ENCODE measurements around the gene JAKMIP3.
"Not testable (repeated sequence)": the region's sequence is repeated elsewhere in the genome, so short reads cannot be mapped to it uniquely, and the experiment has no call there.

Gene JAKMIP3

DNA sequence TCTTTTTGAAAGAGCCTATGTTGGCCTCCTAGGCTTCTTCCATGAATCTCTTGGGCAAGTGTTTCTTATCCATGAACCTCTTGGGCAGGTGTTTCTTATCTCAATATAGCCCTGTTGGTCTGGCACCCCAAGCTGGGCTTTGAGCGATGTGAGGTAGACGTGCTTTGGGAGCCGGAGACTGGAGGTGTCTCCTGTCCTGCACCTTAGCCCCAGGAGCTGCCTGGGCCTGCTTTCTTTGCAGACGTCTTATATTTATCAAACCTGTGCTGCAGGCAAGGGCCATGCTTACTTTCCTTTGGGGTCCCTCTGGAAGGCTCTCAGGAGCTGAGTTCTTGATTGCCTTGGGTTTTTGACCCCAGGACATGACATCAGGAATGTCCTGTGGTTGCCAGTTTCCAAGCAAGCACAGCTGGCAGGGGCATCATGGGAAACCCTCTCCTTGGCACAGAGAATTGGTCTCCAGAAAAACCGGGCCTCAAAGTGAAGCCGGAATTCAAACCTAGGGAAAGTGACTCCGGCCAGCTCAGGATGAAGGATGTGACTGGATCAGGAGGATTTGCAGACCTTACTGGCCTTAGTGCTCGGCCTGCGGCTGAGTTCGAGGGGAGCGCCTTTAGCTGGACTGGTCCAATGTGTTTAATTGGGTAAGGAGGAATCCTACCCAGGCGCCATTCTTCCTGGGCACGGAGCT is 2.8 kb downstream of the JAKMIP3 start:
- no peak for DNase-seq

DNA sequence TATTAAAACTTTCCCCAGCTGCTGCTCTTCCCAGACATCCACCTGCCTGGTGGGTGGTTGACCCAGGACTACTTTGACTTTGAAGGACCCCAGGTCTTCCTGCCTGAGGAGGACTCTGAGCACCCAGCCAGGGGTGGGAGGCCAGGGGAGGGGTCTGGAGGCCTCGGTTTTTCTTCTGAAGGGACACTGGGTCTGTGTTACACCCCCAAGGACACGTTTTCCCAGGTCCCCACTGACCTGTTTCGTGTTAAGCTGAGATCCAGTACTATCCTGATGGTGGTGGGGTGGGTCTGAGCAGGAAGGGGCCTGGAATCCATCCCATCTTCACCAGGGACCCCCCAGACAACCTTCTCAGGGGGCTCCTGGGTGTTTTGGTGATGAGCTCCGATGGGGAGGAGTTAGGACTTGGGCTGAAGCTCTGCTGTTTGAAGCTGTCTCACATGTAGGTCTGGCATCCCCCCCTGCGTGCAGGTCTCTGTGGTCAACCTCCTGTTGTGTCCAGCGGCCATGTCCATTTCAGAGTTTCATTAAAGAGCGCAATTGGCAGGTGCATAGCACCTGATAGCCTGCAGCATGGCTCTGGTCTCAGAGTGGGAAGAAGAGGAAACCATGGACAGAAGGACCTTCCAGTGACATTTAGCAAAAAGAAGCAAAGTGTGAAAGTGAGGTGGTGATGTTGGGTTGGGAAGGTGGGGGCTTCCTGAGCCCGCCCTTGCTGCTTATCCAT is 3.5 kb downstream of the JAKMIP3 start:
- DNase-seq: no peak

DNA sequence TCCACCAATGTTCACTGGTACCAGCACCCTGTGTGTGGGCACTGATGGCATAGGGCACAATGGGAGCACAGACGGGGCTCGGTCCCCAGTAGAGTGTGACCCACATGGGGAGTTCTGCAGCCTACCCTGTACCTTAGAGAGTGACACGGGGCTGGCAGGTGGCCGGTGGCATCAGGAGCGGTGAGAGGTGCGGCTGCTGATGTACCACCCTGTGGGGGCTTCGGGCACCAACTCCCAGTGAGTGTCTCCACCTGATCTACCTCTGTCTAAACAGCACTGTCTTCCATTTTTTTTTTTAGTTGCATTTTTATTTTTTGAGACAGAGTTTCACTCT is 4.1 kb downstream of the JAKMIP3 start:
- DNase-seq: no peak

DNA sequence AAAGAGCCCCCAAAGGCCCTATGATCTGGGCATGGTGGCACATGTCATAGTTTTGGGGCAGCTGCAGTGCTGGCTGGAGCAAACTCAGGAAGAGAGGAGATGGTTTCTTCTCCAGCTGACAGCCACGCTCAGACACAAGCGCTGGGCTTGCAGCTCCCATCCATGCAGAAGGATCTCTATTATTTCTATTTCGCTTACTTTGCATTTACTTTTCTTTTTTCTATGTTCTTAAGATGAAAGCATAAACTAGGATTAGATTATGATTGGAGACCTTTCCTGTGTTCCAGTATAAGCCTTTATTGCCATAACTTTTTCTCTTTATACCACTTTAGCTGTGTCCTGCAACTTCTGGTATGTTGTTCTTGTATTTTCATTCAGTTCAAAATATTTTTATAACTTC is 5.0 kb downstream of the JAKMIP3 start:
- no peak for DNase-seq

DNA sequence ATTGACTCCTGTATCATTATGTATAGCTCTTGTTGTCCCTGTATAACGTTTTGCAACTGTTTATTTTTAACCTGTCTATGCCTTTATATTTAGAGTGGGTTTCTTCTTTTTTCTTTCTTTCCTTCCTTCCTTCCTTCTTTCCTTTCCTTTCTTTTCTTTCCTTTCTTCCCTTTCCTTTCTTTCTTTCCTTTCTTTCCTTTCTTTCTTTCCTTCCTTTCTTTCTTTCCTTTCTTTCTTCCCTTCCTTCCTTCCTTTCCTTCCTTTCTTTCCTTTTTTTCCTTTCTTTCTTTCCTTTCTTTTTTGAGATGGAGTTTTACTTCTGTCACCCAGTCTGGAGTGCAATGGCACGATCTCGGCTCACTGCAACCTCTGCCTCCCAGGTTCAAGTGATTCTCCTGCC is 5.9 kb downstream of the JAKMIP3 start:
- no peak for DNase-seq

DNA sequence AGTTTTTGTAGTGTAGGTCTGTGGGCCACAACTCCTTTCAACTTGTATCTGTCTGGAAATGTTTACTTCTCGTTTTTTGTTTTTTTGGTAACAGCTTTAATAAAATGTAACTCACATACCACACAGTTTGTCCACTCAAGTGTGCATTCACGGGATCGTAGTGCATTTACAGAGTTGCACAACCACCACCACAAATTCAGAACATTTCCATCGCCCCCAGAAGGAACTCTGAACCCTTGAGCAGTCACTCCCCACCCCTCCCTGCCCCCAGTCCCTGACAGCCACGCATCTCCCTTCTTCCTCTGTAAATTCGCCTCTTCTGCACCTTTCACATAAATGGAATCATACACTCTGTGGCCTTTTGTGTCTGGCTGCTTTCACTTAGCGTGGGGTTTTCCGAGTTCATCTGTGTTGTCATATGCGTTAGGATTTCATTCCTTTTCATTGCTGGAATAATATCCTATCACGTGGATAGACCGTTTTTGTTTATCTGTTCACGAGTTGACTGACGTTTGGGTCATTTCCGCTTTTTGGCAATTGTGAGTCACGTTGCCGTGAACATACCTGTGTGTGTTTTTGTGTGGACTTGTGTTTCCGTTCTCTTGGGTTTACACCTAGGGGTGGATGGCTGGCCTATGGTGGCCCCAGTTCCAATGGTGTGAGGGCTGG is 10.3 kb downstream of the JAKMIP3 start:
- no peak for DNase-seq

DNA sequence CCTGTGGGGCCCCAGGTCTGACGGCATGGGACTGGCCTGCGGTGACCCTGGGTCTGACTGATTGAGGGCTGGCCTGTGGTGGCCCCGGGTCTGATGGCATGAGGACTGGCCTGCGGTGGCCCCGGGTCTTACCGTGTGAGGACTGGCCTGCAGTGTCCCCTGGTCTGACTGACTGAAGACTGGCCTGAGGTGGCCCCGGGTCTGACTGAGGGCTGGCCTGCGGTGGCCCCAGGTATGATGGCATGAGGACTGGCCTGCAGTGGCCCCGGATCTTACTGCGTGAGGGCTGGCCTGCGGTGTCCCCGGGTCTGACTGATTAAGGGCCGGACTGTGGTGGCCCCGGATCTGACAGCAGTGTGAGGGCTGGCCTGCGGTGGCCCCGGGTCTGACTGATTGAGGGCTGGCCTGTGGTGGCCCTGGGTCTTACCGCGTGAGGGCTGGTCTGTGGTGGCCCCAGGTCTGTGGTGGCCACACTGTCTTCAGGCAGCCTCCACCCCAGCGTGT is 10.9 kb downstream of the JAKMIP3 start:
- DNase-seq: no peak

DNA sequence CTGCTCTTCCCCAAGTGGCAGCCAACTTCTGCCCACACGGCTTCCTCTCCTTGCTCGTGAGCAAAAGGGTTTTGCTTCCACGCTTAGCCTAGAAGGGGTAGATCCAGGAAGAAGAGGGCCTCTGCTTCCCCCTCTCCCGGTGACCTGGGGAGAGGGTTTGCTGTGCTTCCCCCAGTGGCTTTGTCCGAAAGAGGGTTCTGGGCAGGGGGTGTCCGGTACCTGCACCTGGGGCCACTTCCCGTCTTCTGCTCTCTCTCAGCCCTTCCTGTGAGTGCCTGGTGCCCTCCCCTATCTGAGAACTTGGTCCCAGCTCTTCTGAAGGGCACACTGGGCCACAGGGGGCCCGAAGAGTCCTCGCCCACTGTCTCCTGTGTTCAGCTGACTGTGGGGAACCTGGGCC is 11.3 kb downstream of the JAKMIP3 start:
- DNase-seq: no peak

DNA sequence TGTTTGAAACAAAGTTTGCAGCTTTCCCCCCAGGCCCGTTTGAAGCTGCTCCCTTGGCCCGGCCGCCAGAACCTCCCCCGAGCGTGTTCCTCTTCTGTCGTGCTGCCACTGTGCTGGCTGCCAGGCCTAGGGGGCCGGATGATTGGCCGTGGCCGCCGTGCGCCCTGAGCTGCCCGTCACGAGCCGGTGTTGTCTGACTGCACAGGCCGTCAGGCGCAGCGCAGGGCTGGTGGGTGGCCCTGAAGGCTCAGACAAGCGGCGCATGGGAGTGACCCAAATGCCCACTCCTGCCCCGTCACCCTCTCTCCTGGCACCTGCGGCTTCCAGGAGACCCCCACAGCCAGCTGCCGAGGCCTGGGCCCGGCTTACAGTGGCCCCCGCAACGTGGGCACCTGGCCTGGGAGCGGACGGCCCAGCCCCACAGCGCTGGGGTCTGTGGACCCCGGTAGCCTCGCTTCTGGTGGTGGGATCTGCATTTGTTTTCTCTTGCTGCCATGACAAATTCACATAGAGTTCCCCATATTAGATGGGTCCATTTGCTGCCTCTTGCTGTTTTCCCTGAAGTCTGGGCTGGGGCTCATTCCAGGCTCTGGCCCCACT is 13.1 kb downstream of the JAKMIP3 start:
- no peak for DNase-seq

DNA sequence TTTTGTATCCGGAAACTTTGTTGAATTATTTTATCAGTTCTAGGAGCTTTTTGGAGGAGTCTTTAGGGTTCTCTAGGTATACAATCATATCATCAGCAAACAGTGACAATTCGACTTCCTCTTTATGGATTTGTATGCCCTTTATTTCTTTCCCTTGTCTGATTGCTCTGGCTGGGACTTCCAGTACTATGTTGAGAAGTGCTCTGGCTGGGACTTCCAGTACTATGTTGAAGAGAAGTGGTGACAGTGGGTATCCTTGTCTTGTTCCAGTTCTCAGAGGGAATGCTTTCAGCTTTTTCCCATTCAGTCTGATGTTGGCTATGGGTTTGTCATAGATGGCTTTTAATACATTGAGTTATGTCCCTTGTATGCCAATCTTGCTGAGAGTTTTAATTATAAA is 18.6 kb downstream of the JAKMIP3 start:
- not testable (repeated sequence) for DNase-seq

DNA sequence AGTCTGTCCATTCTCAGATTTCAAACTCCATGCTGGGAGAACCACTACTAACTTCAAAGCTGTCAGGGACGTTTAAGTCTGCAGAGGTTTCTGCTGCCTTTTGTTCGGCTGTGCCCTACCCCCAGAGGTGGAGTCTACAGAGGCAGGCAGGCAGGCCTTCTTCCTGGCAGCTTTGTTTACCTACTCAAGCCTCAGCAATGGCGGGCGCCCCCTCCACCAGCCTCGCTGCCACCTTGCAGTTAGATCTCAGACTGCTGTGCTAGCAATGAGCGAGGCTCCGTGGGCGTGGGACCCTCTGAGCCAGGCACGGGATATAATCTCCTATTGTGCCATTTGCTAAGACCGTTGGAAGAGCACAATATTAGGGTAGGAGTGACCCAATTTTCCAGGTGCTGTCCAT is 27.5 kb downstream of the JAKMIP3 start:
- not testable (repeated sequence) for DNase-seq

DNA sequence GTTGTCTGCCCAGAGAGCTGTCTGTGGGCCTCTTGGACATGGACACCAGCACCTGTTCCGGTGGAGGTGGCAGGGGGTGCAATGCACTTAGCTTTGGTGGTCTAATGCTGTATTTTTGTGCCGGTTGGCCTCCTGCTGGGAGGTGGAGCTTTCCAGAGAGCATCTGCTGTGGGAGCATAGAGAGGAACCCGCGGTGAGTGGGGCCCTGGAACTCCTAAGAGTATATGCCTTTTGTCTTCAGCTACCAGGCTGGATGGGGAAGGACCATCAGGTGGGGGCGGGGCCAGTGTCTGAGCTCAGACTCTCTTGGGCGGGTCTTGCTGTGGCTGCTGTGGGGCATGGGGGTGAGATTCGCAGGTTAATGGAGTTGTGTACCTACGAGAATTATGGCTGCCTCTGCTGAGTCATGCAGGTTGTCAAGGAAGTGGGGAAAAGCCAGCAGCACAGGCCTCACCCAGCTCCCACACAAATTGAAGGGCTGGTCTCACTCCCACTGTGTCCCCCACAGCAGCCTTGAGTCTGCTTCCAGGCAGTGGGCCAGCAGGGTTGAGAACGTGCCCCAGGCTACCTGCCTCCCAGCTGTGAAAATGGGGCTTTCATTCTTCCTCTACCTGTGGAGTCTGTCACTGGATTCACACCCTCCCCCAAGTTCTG is 29.0 kb downstream of the JAKMIP3 start:
- no peak for DNase-seq

DNA sequence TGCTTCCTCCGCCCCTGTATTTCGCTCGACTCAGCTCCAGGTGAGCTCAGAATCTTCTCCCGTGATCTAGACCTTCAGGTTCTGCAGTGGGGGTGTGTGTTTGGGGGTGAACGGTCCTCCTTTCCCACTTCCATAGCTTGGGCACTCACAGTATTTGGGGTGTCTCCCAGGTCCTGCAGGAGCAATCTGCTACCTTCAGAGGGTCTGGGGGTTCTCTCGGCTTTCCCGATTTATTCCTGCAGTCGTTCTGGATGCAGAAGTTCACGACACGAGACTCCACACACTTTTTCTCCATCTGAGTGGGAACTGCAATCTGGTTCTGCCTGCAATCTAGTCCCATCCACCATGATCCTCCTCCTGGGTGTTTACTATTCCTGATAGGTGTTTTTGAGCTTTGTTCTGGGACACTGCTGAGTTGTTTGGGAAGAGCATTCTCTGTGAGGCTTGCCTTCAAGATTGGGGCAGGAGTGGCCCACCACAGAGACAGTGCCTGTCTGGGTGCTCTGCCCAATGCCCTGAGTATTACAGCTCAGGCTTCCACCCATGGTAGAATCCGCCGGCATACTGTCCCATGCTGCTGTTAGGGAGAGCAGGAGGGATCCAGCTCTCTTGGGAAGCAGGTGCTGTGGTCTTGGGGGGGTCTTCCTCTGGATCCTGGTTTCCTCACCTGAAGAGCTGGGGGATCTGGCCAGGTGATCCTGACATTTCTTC is 29.8 kb downstream of the JAKMIP3 start:
- DNase-seq: no peak

DNA sequence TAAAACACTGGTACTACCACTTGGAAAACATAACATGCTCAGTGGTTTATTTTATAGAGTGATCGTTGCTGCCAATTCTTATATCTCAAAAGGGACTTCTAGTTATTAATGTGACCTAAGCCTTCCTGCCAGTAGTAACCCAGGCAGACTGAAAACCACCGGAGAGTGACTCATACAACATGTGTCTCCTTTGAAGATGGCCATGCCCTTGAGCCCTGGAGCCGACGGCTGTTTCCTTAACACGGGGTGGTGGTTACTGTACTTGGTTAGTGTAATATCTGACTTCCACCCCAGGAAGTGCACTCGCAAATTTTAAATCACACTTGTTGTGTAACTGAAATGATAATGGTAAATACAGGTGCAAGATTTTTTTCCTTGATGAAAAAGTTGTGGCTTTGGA is 30.5 kb downstream of the JAKMIP3 start:
- DNase-seq: no peak

DNA sequence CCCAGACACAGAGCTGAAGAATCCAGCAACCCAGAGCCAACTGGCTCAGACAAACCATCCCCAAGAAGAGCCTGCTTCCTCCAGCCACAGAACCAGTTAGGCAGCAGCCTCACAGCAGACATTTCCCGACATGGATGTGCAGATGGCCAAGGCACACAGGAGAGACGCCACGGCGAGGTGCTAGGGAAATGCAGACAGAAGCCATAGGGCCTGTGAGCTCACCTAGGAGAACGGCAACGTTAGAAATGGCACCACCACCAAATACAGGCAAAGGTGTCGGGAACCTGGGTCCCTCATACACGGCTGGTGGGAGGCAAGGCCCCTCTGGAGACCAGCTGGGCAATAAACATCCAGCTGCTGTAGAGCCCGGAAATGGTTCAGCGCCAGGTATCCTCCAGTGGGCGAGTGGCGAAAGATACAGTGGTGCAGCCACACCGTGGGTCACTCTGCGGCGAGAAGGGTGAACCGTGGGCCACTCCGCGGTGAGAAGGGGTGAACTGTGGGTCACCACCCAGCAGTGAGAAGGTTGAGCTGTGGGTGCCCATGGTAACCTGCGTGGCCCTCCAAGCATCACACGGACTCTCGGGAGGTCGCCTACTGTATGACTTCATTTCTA is 31.2 kb downstream of the JAKMIP3 start:
- DNase-seq: no peak

DNA sequence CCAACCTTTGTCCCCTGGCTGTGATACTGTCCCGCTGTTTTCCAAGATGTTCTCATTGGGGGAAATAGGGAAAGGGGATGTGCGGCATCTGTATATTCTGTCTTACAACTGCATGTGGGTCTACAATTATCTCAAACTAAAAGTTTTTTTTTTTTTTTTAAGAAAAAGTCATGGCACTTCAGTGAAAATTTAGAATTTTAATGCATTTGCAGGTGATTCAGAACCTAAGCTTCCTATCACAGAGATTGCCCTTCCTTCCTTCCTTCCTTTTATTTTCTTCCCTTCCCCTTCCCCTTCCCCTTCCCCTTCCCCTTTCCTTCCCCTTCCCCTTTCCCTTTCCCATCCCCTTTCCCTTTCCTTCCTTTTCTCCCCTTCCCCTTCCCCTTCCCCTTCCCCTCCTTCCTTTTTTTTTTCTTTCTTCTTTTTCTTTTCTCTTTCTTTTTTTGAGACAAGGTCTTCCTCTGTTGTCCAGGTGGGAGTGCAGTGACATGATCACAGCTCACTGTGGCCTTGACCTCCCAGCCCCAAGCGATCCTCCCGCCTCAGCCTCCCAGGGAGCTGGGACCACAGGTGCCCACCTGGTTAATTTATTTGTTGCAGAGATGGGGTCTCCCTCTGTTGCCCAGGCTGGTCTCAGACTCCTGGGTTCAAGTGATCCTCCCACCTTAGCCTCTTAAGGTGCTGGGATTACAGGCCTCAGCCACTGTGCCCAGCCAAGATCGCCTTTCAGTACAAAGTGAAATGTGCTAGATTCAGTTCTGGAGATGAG is 32.0 kb downstream of the JAKMIP3 start:
- DNase-seq: no peak

DNA sequence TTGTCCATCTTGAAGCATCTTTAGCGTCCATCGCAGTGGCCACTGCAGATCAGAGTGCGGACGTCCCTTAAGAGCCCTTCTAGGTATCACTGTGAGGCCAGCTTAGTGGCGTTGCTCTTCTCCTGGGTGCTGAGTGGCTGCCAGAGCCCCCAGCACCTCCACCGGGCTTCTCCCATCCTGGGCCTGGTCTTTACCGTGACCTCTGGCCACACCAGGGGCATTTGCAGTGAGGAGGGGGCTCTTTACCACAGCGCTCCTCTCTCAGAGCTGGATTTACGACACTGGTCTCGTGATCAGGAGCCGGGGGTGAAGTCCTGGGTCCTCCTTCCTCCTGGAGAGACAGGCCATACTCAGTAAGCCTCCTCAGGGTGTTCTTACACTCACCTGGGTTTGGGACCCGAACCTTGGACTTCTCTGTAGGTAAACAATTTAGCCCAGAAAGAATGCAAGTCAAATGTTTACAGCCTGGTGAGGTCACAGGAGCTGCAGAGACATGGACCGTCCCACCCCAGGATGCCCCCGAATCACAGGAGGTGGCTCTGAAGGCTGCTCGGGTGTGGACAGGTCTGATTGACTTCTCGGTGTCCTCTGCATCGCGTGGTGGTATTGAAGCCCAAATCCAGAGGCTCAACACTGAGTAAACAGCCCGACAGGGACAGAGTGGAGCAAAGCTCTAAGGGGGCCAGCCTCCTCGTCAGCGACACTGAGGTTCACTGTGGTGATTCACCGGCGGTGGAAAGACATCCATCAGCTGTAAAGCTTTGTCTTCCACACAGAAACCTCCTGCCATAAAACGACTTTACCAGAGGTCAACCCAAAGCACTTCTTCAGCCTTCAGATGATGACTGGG is 33.0 kb downstream of the JAKMIP3 start:
- DNase-seq: no peak

DNA sequence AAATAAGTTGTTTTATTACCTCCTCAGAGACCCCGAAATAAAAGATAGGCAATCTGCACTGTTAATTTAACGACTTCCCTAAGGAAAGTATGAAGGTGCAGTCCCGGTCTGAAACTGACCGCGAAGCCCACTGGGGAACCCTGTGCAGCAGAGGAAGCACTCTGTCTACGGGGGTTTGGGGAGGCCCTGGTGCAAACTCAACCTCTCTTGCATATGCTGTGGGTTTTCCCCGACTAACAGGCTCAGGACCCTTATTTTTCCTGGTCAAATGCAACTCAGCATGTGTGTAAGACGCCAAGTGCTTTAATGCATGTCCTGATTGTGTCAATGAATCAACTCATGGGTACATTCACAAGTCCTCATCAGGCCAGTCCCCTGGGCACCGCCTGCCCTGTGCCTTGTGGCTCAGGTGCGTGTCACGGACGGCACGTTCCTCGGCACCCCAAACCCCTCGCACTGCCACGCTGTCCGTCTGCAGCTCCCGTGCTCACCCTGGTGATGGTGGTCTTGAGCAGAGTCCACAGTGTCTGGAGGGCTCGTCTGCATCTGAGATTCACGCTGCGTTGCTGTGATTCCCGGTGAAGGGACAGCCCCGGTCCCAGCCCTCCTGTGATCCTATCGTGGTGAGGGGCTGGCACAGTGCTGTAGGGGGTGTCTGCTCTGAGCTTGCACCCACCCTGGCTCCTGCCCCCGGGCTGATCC is 33.8 kb downstream of the JAKMIP3 start:
- DNase-seq: no peak

DNA sequence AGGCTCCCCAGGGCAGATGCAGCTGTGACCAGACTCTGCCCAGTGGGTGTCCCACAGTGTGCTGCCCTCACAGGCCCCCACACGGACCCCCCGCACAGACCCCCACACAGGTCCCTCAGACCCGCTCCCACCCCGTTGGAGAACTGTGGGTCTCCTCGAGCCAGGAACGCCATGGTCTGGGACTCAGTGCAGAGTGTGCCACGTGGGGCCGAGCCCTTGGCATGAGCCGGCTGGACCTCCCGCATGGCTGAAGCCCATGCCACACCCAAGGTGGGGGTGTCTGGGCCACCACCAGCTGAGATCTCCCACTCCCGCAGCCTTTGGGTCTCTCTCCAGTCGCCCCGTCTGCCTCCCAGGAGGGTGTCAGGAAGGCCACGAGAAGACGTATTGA is 34.3 kb downstream of the JAKMIP3 start:
- DNase-seq: no peak

Measured in cortex of kidney (tissue), 1 donor.